ENCODE results near the gene UBE2H. TPM values are rescaled to one million over a fixed set of nuclear protein-coding genes. Genes with fewer than 3 reads are reported as not detected.

The UBE2H gene
- total RNA-seq, 1 experiment from 2014 or later, result 75.1 TPM

DNA sequence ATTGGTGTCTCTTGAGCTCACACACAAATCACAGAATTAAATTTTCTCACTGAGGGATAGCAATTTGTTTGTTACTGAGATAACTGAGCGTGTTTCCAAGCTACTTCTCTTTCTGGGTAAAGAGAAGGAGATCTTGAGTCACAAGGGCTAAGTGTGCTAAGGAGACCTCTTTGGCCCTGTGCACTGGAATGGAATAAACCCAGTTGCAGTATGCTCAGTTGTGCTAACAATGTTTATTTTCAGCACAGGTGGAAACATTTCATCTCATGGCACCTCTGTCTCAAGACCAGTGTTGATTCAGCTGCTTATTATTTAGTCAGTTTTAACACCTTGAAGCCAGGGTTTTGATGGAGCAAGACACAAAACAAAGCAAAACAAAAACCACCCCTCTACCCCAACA, 22.5 kb upstream of the UBE2H start:
- Histone ChIP-seq H2BK5ac (ENCODE audit: insufficient read length, low read length) (no peak overlapping the region), H2BK20ac (ENCODE audit: low read depth, low read length, poor library complexity, severe bottlenecking) (no peak overlapping the region), H3K27me3 (ENCODE audit: insufficient read depth, low read length) (no peaks in the 10 kb centered on the region), H3K27ac (ENCODE audit: insufficient read length, low read depth, low read length) (no peak overlapping the region), H3K23ac (ENCODE audit: insufficient read length, low read depth, low read length) (no peak overlapping the region), H2AK5ac (ENCODE audit: insufficient read length, low read length) (no peak overlapping the region), H2BK120ac (ENCODE audit: low read depth, low read length, poor library complexity, severe bottlenecking) (no peak overlapping the region), H3K79me2 (ENCODE audit: insufficient read depth, low read length) (no peaks in the 10 kb centered on the region), H3K4ac (ENCODE audit: low read depth, low read length) (no peak overlapping the region), H3K79me1 (ENCODE audit: insufficient read depth, low read depth, low read length, poor library complexity, severe bottlenecking) (no peaks in the 10 kb centered on the region), H3K14ac (ENCODE audit: insufficient read depth, low read length) (no peak overlapping the region), H3T11ph (ENCODE audit: low read length) (no peak overlapping the region), H3K18ac (ENCODE audit: insufficient read length, low read depth, low read length) (no peak overlapping the region), H3K9ac (ENCODE audit: extremely low read depth, insufficient read length, low read length) (no peak overlapping the region), H2BK15ac (ENCODE audit: low read depth, low read length) (no peak overlapping the region), H2BK12ac (ENCODE audit: insufficient read length, low read depth, low read length) (no peak overlapping the region), H3K23me2 (ENCODE audit: insufficient read length, low read depth, low read length, poor library complexity, severe bottlenecking) (no peaks in the 10 kb centered on the region), H3K9me3 (ENCODE audit: control insufficient read depth, low read depth, low read length) (no peaks in the 10 kb centered on the region), H4K5ac (ENCODE audit: insufficient read length, low read depth, low read length) (no peak overlapping the region), H4K20me1 (ENCODE audit: control insufficient read depth, insufficient read depth, insufficient read length) (no peaks in the 10 kb centered on the region), H4K8ac (replicated peaks; ENCODE audit: insufficient read length, low read depth, low read length) (no peak overlapping the region), H3K56ac (ENCODE audit: insufficient read length, low read depth, low read length) (no peak overlapping the region), H2AFZ (ENCODE audit: low read length) (no peak overlapping the region), H3K4me2 (ENCODE audit: insufficient read depth, insufficient read length, low read length) (no peak overlapping the region), H3K4me1 (ENCODE audit: insufficient read depth, low read length) (no peaks in the 10 kb centered on the region), H4K91ac (ENCODE audit: insufficient read length, low read depth, low read length) (no peak overlapping the region)
- TF ChIP-seq, protein P1, sequence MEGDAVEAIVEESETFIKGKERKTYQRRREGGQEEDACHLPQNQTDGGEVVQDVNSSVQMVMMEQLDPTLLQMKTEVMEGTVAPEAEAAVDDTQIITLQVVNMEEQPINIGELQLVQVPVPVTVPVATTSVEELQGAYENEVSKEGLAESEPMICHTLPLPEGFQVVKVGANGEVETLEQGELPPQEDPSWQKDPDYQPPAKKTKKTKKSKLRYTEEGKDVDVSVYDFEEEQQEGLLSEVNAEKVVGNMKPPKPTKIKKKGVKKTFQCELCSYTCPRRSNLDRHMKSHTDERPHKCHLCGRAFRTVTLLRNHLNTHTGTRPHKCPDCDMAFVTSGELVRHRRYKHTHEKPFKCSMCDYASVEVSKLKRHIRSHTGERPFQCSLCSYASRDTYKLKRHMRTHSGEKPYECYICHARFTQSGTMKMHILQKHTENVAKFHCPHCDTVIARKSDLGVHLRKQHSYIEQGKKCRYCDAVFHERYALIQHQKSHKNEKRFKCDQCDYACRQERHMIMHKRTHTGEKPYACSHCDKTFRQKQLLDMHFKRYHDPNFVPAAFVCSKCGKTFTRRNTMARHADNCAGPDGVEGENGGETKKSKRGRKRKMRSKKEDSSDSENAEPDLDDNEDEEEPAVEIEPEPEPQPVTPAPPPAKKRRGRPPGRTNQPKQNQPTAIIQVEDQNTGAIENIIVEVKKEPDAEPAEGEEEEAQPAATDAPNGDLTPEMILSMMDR (conservative IDR thresholded peaks at IDR 0.05), result no peak
- Mint-ChIP-seq H3K36me3 (ENCODE audit: insufficient read depth in 1 of 3, low read depth in 3 of 3) (no peaks in the 10 kb centered on the region), H3K27me3 (ENCODE audit: low read depth) (no peaks in the 10 kb centered on the region), H3K27ac (no peak overlapping the region), H3K9me3 (no peaks in the 10 kb centered on the region), H3K4me1 (peaks cover 4 to 6% of the 10 kb centered on the region in 2 experiments; a peak in 3 of 4 replicates), H3K4me3 (no peak overlapping the region)
- DNase-seq, result no peak
- no CpG with 5 or more reads among the region's 1 CpG for WGBS (ENCODE audit: extremely low coverage, insufficient read length, low lambda C conversion rate)
